Spleen (tissue), 11 donors: ENCODE data around the gene VGF. TPM values are rescaled to one million over a fixed set of nuclear protein-coding genes. Genes with fewer than 3 reads are reported as not detected.

Experiments
- DNase-seq: peaks from one replicate; pipeline ENCODE4 v3.0.0-alpha.2; 2020
- H3K27ac ChIP-seq, 8 donors: fragments of 200-600 bp; sonication (generic) in 7 of 8; 1 replicate in 4 of 8; 2 replicates in 4 of 8; pipeline versions ENCODE4 v1.5.0 to v1.8.0; 2016 to 2021; ENCODE audit warnings: inconsistent platforms in 4 of 8, mild to moderate bottlenecking in 4 of 8, moderate library complexity in 1 of 8
- H3K27me3 ChIP-seq, 7 donors: fragments of 200-600 bp; sonication (generic) in 6 of 7; replicated peaks in 1 of 7; 1 replicate in 4 of 7; 2 replicates in 3 of 7; pipeline versions ENCODE4 v1.5.0 to v1.8.0; 2016 to 2021; ENCODE audit warnings: inconsistent platforms in 3 of 7, mild to moderate bottlenecking in 1 of 7
- H3K36me3 ChIP-seq, 6 donors: fragments of 200-600 bp; sonication (generic) in 5 of 6; 1 replicate in 4 of 6; 2 replicates in 2 of 6; pipeline versions ENCODE4 v1.5.0 to v1.8.0; 2016 to 2021; ENCODE audit warnings: inconsistent platforms in 2 of 6
- H3K4me1 ChIP-seq, 6 donors: fragments of 200-600 bp; sonication (generic) in 5 of 6; 1 replicate in 3 of 6; 2 replicates in 3 of 6; pipeline versions ENCODE4 v1.5.0 to v1.8.0; 2016 to 2021; ENCODE audit warnings: inconsistent platforms in 3 of 6
- H3K4me3 ChIP-seq, 8 donors: fragments of 200-600 bp; sonication (generic) in 7 of 8; 1 replicate in 4 of 8; 2 replicates in 4 of 8; pipeline versions ENCODE4 v1.5.0 to v1.8.0; 2016 to 2021; ENCODE audit warnings: inconsistent platforms in 4 of 8, mild to moderate bottlenecking in 4 of 8, moderate library complexity in 2 of 8
- H3K9me3 ChIP-seq, 8 donors: fragments of 200-600 bp; sonication (generic) in 7 of 8; 1 replicate in 4 of 8; 2 replicates in 4 of 8; pipeline versions ENCODE4 v1.5.0 to v1.8.0; 2016 to 2021; ENCODE audit warnings: inconsistent platforms in 4 of 8
- POLR2A ChIP-seq, 3 donors: fragments of 450-650 bp; IDR thresholded peaks; one replicate each; pipeline ENCODE4 v1.5.1; 2017; ENCODE audit warnings: antibody characterized with exemption in 3 of 3, mild to moderate bottlenecking in 1 of 3
- POLR2AphosphoS5 ChIP-seq, 3 donors: sonication (generic); formaldehyde crosslinking; IDR thresholded peaks; one replicate each; pipeline ENCODE4 v1.5.1; 2017; ENCODE audit warnings: antibody characterized with exemption in 3 of 3
- WGBS, 5 donors: extraction: QIAGEN DNeasy Blood & Tissue Kit in 3 of 5; methylation state at CpG; one replicate each; pipeline versions ENCODE4 v1.1.5 to v1.1.7; 2013 to 2018; 5-methylcytosine and 5-hydroxymethylcytosine counted together
- intact Hi-C: fragments of 100-400 bp; cut with DNase I; formaldehyde crosslinking; loops from one replicate; pipeline ENCODE4 v1.15.0; 2023; ENCODE audit warnings: low total_unique reads
- polyA plus RNA-seq, 3 donors: library from polyadenylated mRNA; stranded (reverse); fragments of 200-250 nt; gene quantifications; one replicate each; pipeline ENCODE4 v1.2.1, GENCODE V29; 2013
- total RNA-seq, 7 donors: library from RNA; depleted of rRNA in 3 of 7; stranded (reverse); fragments of >200 nt in 3 of 7; fragmentation: NEBNext Ultra II Directional in 4 of 7; extraction: Animal tissue kit (Norgen Biotek cat#: 25700) in 4 of 7; gene quantifications; one replicate each; pipeline versions ENCODE4 v1.1.0 to v1.2.1, GENCODE V29; 2016 to 2021
- TF ChIP-seq, protein P1 (sequence below), 11 experiments: fragments of 200-600 bp in 7 of 11; fragments of 450-650 bp in 4 of 11; sonication (generic) in 4 of 11; IDR thresholded peaks in 8 of 11; conservative IDR thresholded peaks in 3 of 11; 1 replicate in 7 of 11; 2 replicates in 4 of 11; pipeline versions ENCODE4 v1.4.0 to v1.8.0; 2016 to 2021; ENCODE audit warnings: antibody characterized with exemption in 11 of 11, inconsistent platforms in 4 of 11, mild to moderate bottlenecking in 1 of 11
- donor health status: healthy with polysubstance abuse.
- donor health status: DM: no; HTN: no; CAD: no; lungs with moderate emphysema.
- donor health status: DM: no; HTN: no; CAD: no.
- donor health status: Bipolar disorder and iron deficiency.
- donor health status: healthy.
- donor health status: DM: no; HTN: no; CAD: no.
- donor health status: DM: yes; HTN: yes; CAD: no.

VGF gene
- total and polyA plus RNA-seq, 10 donors: 0.06 to 0.21 (median 0.14) TPM; not detected in 6

DNA sequence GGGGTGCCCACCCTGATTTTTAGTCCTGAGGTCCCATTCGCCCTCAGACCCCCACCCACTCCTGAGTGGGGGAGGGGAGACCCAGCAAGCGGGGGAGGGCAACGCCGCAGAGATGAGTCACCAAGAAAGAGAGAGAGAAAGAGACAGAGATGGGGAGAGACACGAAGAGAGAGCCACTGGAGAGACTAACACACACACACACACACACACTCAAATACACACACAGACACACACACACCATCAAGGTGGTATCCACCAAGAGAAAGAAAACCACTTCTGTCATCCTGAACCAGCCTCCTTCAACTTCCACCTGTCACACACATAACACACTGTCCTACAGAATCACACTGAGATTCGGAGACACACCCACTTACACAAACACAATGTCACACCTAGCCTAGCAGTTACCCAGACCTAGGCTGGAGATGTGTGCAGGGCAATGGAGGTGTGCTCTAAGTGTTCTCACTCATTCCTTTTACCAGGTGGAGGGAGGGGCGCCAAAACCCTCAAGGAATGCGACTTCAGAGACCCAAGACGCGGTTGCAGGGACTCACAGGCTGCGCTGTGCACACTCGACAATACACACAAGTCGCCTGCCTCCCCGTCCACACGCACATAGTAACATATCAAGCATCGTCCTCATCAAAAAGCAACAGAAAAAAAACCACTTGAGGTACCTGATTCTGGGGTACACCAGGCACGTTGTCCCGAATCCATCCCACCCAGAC is 3.9 kb upstream of the VGF start:
- H3K4me1 ChIP-seq: peaks cover 47 to 84% (median 69%) of the 10 kb centered on the region in 6 donors
- intact Hi-C loops: no loop called here

DNA sequence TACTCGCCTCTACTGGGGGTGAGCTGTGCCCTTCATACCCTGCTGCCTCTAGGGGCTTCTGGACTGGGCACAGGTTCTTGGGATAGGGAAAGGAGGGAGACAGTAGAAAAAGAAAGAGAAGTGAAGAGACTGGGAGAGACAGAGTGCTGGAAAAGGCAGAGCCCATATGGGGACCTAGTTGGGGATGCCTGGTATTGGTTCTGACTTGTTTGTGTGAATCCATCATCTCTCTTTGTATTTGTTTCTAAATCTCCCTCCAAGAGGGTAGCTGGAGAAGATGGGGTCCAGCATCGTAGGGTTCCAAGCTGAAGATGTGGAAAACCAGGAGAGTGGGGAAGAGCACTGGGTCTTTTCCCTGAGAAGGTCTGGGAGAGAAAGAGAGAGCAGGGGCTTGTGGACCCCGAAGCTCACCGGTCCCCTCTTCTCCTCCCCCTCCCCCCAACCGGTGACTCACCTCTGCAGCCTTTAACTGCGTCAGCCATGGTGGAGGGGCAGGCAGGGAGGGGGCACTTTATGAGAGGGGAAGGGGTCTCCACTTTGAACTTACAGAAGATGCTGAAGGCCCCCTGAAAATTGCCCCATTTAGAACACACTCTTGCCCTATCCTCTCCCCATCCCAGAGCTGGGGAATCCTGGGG is 3.2 kb upstream of the VGF start:
- intact Hi-C loops: no loop called here
- 2 to 7% (median 3%) methylated on average over 6 of the region's 6 CpGs for WGBS, 5 donors
- no peak for DNase-seq
- Histone ChIP-seq H3K36me3 (no peaks in the 10 kb centered on the region), H3K9me3 (peaks cover 0 to 6% (median 0%) of the 10 kb centered on the region in 8 donors), H3K27me3 (peaks cover 19 to 100% (median 100%) of the 10 kb centered on the region in 7 donors), H3K27ac (no peak overlapping the region), H3K4me3 (no peak overlapping the region), H3K4me1 (peaks cover 54 to 84% (median 69%) of the 10 kb centered on the region in 6 donors)
- TF ChIP-seq, protein P1, sequence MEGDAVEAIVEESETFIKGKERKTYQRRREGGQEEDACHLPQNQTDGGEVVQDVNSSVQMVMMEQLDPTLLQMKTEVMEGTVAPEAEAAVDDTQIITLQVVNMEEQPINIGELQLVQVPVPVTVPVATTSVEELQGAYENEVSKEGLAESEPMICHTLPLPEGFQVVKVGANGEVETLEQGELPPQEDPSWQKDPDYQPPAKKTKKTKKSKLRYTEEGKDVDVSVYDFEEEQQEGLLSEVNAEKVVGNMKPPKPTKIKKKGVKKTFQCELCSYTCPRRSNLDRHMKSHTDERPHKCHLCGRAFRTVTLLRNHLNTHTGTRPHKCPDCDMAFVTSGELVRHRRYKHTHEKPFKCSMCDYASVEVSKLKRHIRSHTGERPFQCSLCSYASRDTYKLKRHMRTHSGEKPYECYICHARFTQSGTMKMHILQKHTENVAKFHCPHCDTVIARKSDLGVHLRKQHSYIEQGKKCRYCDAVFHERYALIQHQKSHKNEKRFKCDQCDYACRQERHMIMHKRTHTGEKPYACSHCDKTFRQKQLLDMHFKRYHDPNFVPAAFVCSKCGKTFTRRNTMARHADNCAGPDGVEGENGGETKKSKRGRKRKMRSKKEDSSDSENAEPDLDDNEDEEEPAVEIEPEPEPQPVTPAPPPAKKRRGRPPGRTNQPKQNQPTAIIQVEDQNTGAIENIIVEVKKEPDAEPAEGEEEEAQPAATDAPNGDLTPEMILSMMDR (IDR thresholded peaks at IDR 0.05 in 8 of 11, conservative IDR thresholded peaks at IDR 0.05 in 3 of 11): no peak
- no peak for TF ChIP-seq POLR2A (IDR thresholded peaks at IDR 0.05)
- no peak for TF ChIP-seq POLR2AphosphoS5 (IDR thresholded peaks at IDR 0.05)

More for the DNA sequence above, 3.9 kb upstream of the VGF start:
- WGBS, 5 donors: 3 to 6% (median 4%) methylated on average over 17 to 18 of the region's 18 CpGs
- Histone ChIP-seq H3K9me3 (peaks cover 0 to 9% (median 0%) of the 10 kb centered on the region in 8 donors), H3K4me3 (no peak overlapping the region), H3K36me3 (no peaks in the 10 kb centered on the region), H3K27ac (no peak overlapping the region), H3K27me3 (peaks cover 22 to 100% (median 100%) of the 10 kb centered on the region in 7 donors)
- no peak for DNase-seq
- TF ChIP-seq POLR2AphosphoS5 (IDR thresholded peaks at IDR 0.05): no peak
- TF ChIP-seq POLR2A (IDR thresholded peaks at IDR 0.05): no peak
- TF ChIP-seq, protein P1 (IDR thresholded peaks at IDR 0.05 in 8 of 11, conservative IDR thresholded peaks at IDR 0.05 in 3 of 11): no peak

DNA sequence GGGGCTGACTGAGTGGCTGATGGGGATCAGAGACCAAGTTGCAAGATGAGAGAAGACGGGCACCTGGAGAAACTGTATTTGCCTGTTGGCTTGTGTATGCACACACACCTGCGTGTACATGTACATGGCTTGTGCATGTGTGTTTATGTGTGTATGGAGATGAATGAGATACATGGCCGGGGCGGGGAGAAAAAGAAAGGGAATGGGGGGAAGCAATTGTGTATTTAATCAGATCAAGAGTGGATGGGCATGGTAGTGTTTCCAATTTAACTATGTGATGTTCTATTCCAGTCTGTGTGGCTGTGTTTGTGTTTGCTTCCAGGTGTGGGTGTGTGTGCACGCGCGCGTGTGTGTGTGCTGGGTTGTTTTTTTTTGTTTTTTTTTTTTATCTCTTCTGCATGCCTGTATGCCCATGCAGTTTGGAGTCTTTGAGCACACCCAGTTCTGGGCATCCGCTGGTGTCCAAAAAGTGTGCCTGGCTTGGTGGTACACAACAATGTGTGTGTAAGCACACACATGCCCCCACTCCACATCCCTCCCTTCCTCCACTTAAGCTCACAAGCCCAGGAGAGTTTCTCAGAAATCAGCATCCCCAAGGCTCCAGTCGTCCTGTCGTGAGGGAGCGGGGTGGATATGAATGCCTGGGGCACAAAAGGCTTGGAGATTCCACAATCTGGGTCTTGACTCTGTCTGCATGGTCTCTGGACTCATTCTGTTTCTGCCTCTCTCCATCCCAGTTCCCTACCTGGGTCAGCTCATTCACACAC is 2.5 kb upstream of the VGF start:
- DNase-seq: no peak
- H3K9me3 ChIP-seq: peaks cover 0 to 6% (median 0%) of the 10 kb centered on the region in 8 donors
- TF ChIP-seq, protein P1 (IDR thresholded peaks at IDR 0.05 in 8 of 11, conservative IDR thresholded peaks at IDR 0.05 in 3 of 11): no peak
- TF ChIP-seq POLR2AphosphoS5 (IDR thresholded peaks at IDR 0.05): no peak
- no peak for TF ChIP-seq POLR2A (IDR thresholded peaks at IDR 0.05)
- no peaks in the 10 kb centered on the region for H3K36me3 ChIP-seq
- H3K27ac ChIP-seq: no peak overlapping the region
- H3K27me3 ChIP-seq: peaks cover 16 to 100% (median 100%) of the 10 kb centered on the region in 7 donors
- no peak overlapping the region for H3K4me3 ChIP-seq
- peaks cover 47 to 84% (median 69%) of the 10 kb centered on the region in 6 donors for H3K4me1 ChIP-seq
- WGBS, 5 donors: 3 to 12% (median 6%) methylated on average over 12 of the region's 12 CpGs
- intact Hi-C loops: no loop called here
